Thoracic aorta (tissue), 2 donors: ENCODE data around the gene HBG2. TPM values are rescaled to one million over a fixed set of nuclear protein-coding genes. Genes with fewer than 3 reads are reported as not detected.

Experiments
- ATAC-seq: fragments of 150-250 bp; one replicate; pipeline ENCODE4 v1.8.0; 2017; ENCODE audit warnings: low read depth; ENCODE audit not compliant: insufficient number of reproducible peaks, low FRiP score
- DNase-seq: peaks from one replicate; pipeline ENCODE4 v3.0.0-alpha.2; 2020; ENCODE audit warnings: low spot score
- H3K27ac ChIP-seq, 2 donors: fragments of 200-600 bp; sonication (generic); 1 replicate in 1 of 2; 2 replicates in 1 of 2; pipeline ENCODE4 v1.5.1; 2016; ENCODE audit warnings: mild to moderate bottlenecking in 2 of 2, moderate library complexity in 2 of 2
- H3K27me3 ChIP-seq: fragments of 200-600 bp; sonication (generic); replicated peaks from 2 replicates; pipeline ENCODE4 v1.6.0; 2016; ENCODE audit warnings: mild to moderate bottlenecking; ENCODE audit not compliant: insufficient read depth
- H3K36me3 ChIP-seq: fragments of 200-600 bp; sonication (generic); one replicate; pipeline ENCODE4 v1.5.1; 2016
- H3K4me1 ChIP-seq, 2 donors: fragments of 200-600 bp; sonication (generic); 1 replicate in 1 of 2; 2 replicates in 1 of 2; pipeline versions ENCODE4 v1.5.1 to v1.6.0; 2016; ENCODE audit warnings: low read depth in 2 of 2, mild to moderate bottlenecking in 1 of 2; ENCODE audit not compliant: control insufficient read depth in 1 of 2
- H3K4me3 ChIP-seq: fragments of 200-600 bp; sonication (generic); 2 replicates; pipeline ENCODE4 v1.5.1; 2016; ENCODE audit warnings: mild to moderate bottlenecking
- H3K9me3 ChIP-seq: fragments of 200-600 bp; sonication (generic); 2 replicates; pipeline ENCODE4 v1.5.1; 2016
- CTCF ChIP-seq: fragments of 200-600 bp; sonication (generic); IDR thresholded peaks from one replicate; pipeline ENCODE4 v1.5.1; 2019; ENCODE audit warnings: antibody characterized with exemption
- total RNA-seq, 2 donors: library from RNA; depleted of rRNA; stranded (reverse); fragments of >200 nt; gene quantifications; one replicate each; pipeline versions ENCODE4 v1.1.0 to v1.2.3, GENCODE V29; 2016

The HBG2 gene
- total RNA-seq, 2 donors from 2014 or later = not detected

- TF ChIP-seq CTCF = no peak
- H3K4me1 ChIP-seq = no peaks in the 10 kb centered on the region
- ATAC-seq = no peak
- no peak overlapping the region for H3K4me3 ChIP-seq
- no peaks in the 10 kb centered on the region for H3K36me3 ChIP-seq
- DNase-seq = no peak
- H3K27ac ChIP-seq = no peak overlapping the region
- H3K9me3 ChIP-seq = no peaks in the 10 kb centered on the region
- no peaks in the 10 kb centered on the region for H3K27me3 ChIP-seq
Observed at GRCh38 chr11:5232821-5233220, 21.8 kb downstream of the HBG2 start.

GRCh38 chr11:5232176-5232575, 22.4 kb downstream of the HBG2 start:
- H3K4me1 ChIP-seq = no peaks in the 10 kb centered on the region
- no peak for ATAC-seq

GRCh38 chr11:5231111-5231510, 23.5 kb downstream of the HBG2 start:
- Histone ChIP-seq H3K27me3 (no peaks in the 10 kb centered on the region), H3K4me1 (no peaks in the 10 kb centered on the region), H3K4me3 (no peak overlapping the region), H3K36me3 (no peaks in the 10 kb centered on the region), H3K27ac (no peak overlapping the region), H3K9me3 (no peaks in the 10 kb centered on the region)
- TF ChIP-seq CTCF = no peak
- ATAC-seq (no peak), DNase-seq (no peak)

More at GRCh38 chr11:5232176-5232575, 22.4 kb downstream of the HBG2 start:
- Histone ChIP-seq H3K27me3 (no peaks in the 10 kb centered on the region), H3K4me3 (no peak overlapping the region), H3K27ac (no peak overlapping the region), H3K9me3 (no peaks in the 10 kb centered on the region), H3K36me3 (no peaks in the 10 kb centered on the region)
- DNase-seq = no peak
- no peak for TF ChIP-seq CTCF

GRCh38 chr11:5230266-5230665, 24.3 kb downstream of the HBG2 start:
- Histone ChIP-seq H3K36me3 (no peaks in the 10 kb centered on the region), H3K4me3 (no peak overlapping the region), H3K27me3 (no peaks in the 10 kb centered on the region), H3K4me1 (no peaks in the 10 kb centered on the region), H3K9me3 (no peaks in the 10 kb centered on the region), H3K27ac (no peak overlapping the region)
- no peak for TF ChIP-seq CTCF
- no peak for ATAC-seq
- no peak for DNase-seq

GRCh38 chr11:5229796-5230195, 24.8 kb downstream of the HBG2 start:
- Histone ChIP-seq H3K4me1 (no peaks in the 10 kb centered on the region), H3K27me3 (no peaks in the 10 kb centered on the region), H3K9me3 (no peaks in the 10 kb centered on the region), H3K4me3 (no peak overlapping the region), H3K27ac (no peak overlapping the region), H3K36me3 (no peaks in the 10 kb centered on the region)
- no peak for TF ChIP-seq CTCF
- DNase-seq (no peak), ATAC-seq (no peak)
